GM19438 (cell line): ENCODE measurements around the gene CST7.
"Not testable (repeated sequence)": the region's sequence is repeated elsewhere in the genome, so short reads cannot be mapped to it uniquely, and the experiment has no call there.

Source experiments
- ATAC-seq: cut with Tn5 transposase; IDR thresholded peaks from one replicate; pipeline ENCODE4 v1.9.1; 2021; ENCODE audit warnings: low read depth; ENCODE audit not compliant: unreplicated experiment

Gene CST7

DNA sequence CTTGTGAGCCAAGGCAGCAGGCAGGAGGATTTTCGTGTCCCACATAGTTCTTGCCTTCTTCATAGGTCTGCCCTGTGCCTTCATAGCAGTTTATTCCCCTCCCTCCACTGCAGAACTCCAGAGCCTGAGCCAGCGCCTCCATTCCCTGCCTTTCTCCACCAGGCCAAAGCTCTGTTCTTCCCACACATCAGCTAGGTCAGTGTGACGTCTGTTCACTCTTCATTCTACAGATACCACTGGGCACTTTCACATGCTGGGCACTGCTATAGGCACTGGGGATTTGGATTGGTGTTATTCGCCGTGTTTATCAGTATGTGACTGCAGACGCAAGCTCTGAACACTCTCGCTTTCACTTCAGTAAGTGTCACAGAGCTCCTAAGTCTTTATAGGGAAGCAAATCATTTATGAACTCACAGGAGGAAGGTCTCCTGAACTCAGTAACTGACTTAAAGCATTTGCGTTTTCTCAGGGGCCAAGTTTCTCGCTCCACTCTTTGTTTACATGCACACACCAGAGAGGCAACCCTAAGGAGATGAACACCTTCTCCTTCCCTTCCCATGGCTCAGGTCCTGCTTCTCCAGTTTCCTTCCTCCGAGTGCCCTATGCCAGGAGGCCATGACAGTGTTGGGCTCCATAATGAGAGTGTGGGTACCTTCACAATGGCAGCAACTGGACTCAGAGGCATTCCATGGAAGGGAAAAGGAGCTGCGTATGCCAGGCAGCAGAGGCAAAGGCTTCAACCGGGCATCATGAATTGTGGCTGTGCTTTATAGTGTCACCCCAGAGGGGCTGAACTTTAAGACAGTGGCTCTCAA, 49.8 kb downstream of the CST7 start:
- ATAC-seq = no peak

DNA sequence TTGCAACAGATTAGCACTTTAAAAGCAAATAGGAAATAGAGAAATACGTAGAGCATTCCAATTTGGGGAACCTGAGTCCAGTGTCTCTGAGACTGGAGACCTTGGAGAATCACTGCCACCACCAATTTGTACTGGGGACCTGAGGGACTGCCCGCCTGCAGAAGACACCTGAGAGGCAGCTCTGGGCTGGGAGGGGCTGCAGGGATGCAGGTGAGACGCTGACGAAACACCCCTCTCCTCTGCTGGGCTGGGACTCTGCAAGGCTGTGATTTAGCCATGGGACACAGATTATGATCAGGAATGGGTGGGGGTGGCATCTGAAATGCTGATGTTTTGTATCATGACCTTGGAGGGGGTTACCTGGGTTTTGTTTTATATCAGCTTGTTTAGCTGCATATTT, 50.5 kb downstream of the CST7 start:
- no peak for ATAC-seq

DNA sequence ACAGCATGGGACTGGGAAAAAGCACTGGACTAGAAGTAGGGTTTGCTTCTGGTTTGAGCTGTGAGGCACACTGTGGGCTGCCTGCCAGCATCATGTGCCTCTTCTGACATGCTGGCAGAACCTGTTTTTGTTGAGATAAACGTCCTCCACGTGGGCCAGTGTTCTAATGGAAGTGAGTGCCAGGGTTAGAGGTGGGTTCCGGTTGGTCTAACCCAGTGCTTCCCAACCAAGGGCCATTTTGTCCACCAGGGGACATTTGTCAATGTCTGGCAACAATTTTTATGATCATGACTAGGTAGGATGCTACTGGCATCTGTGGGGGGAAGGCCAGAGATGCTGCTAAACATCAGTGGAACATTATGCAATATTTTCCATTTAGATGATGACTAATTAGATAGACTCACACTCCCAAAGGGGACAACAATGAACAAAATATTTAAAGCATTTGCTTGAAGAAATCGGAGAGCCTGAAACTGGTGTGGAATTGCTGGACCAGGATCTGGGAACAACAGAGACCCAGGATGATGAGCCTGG, 51.3 kb downstream of the CST7 start:
- no peak for ATAC-seq

DNA sequence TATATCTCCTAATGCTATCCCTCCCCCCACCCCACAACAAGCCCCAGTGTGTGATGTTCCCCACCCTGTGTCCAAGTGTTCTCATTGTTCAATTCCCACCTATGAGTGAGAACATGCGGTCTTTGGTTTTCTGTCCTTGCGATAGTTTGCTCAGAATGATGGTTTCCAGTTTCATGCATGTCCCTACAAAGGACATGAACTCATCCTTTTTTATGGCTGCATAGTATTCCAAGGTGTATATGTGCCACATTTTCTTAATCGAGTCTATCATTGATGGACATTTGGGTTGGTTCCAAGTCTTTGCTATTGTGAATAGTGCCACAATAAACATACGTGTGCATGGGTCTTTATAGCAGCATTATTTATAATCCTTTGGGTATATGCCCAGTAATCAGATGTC, 52.3 kb downstream of the CST7 start:
- not testable (repeated sequence) for ATAC-seq

DNA sequence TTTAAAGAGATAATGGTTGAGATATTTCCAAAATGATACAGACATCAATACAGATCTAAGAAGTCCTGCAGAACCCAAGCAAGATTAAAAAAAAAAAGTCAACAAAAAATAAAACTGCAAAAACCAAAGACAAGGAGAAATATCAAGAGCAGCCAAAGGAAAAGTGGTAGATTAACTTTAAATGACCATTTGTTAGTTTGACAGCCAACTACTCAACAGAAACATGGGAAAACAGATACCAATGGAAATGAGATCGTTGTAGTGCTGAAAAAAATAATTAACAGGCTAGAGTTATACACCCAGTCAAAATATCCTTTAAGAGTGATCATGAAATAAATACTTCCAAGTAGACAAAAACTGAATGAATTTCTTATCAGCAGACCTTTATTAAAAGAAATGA, 53.9 kb downstream of the CST7 start:
- no peak for ATAC-seq

DNA sequence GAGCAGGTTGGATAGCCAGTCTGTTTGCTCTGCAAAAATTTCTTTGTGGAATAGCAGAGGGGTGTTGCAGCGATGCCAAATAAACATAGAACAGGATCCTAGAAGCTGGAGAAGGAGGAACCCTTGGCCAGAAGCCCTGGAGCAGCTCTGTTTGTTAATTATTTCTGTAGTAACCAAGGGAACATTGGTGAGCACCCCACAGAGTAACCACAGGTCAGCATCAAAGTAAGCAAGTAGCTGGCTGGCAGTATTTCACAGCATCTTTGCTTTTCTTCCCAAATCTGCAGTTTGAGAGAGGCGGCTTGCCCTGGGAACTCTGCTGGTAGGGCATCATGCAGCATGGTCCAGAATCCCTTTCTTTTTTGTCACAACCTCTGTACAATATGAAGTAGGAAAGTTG, 56.2 kb downstream of the CST7 start:
- no peak for ATAC-seq

DNA sequence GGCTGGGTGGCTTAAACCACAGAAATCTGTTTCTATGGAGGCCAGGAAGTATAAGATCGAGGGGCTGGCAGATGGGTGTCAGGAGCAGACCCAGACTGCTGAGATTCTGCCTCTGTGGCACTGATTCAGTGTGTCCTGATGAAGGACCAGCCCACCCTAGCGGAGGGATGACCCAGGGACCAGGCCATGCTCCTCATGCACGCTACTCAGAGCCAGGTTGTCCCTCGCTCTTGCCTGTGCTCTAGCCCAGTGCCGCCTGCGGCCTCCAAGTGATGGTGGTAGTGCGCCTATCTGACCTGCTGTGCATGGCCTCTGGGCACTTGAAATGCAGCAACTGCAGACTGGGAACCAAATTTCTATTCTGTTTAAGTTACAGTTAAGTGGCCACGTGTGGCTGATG, 56.6 kb downstream of the CST7 start:
- no peak for ATAC-seq

DNA sequence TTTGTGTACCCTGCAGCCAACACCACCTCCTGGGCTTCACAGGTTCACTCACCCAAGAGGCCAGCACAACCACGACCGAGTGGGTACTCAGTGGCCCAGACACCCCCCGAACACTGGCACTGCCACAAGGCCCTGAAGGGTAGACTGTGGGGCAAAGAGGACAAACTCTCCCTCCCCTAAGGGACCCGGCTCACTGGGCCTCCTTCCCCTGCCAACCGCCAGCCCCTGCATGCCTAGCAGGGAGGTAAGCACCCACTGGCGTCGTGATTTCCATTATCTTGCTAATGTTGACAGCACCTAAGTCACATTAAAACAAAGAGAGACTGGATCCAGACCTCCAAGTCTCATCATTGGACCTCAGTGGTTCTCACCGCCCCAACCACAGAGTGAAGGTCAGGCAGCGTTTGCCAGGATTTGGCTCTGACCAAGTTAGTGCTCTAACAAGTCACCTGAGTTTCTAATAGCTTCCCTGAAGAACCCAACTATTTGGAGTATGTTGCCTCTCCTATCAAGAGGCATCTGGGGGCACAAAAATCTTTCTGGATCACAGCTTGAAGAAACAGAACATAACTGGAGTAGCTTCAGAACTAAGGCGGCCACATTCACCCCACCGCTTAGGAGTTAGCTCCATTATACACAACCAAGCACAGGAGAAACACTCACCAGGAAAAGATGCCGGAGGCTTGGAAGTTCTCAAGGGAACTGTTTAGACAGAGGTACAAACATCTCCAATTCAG, 57.5 kb downstream of the CST7 start:
- no peak for ATAC-seq

DNA sequence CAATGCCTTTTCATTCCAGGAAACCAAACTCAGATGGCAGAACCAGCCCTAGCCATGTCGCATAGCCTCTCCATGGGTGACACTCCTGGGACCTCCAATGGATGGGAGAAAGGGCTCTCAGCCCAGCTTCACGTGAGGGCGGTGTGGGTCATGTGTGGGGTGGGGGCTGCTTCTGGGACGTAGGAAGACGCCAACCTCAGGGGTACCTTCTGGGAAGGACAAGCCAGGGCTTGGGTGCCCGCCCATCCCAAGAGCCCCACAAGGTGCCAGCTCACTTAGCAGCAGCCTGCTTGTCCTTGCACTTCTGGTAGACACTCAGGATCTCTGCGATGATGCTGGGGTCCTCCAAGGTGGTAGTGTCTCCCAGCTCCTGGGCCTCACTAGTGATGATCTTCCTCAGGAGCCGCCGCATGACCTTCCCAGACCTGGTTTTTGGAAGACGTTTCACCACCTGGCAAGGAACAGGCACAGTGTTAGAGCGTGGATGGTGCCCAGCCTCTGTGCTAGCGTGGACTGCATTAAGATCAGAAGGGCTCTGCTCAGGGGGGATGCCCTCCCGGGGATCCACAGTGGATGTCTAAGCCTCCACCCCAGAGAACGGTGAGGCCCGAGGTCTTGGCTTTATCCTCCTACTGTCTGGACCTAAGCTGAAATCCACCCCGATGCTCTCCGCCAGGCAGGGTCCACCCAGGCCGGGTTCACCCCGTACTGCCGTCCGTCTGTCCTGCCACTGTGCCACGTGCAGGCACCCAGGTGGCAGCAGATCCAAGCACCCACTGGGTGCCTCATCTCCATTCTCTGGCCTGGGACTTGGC, 58.6 kb downstream of the CST7 start:
- ATAC-seq = no peak

DNA sequence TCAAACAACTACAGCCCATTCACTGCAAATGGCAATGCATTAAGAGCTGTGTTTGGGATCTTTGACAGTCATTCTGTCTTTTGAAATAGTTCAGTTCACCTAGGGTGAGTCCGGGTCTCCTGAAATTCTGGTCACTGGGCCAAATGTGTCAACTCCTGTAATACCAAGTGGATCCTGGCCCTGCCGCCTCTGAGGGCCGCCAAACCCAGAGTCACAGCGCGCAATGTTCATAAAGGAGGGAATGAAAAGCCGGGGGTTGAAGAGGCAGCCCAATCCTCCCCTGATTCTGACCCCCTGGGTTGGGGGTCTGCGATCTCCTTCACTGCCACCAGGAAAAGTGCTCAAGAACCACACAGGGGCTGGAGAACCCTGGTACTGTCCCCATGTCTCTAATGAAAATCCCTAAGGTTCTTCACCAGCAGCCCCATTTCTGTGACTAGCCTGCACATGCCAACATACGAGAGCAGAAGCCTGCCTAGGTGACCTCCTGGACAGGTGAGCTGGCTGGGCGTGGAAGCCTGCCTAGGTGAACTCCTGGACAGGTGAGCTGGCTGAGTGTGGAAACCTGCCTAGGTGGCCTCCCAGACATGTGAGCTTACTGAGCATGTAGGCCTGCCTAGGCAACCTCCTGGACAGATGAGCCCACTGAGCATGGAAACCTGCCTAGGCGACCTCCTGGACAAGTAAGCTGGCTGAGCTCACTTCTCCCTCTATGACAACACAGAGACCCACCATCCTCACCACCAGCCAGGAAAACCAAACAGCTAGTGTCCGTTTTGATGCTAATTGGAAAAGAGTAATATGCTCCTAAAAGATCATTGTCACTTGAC, 59.5 kb downstream of the CST7 start:
- ATAC-seq = no peak
